B cell (primary cell): ENCODE data around the gene RBMS3.

Experiments used
- CTCF ChIP-seq: fragments of 200-600 bp; IDR thresholded peaks from one replicate; pipeline ENCODE4 v1.8.0; 2022; ENCODE audit warnings: antibody characterized with exemption, mild to moderate bottlenecking
- EZH2 ChIP-seq: IDR thresholded peaks from 2 replicates; pipeline ENCODE4 v1.6.1; 2012; ENCODE audit warnings: borderline replicate concordance, low read depth, mild to moderate bottlenecking, moderate library complexity, low read length; ENCODE audit not compliant: insufficient read depth, poor library complexity, severe bottlenecking

GRCh38 chr3:29338377-29338776 lies 57.5 kb downstream of the RBMS3 start:
- TF ChIP-seq CTCF (no peak), EZH2 (no peak)
